Breast epithelium (tissue), 4 donors: ENCODE data around the gene PDE4D. TPM values are rescaled to one million over a fixed set of nuclear protein-coding genes. Genes with fewer than 3 reads are reported as not detected.

Experiments used
- DNase-seq, 2 donors: peaks; one replicate each; pipeline ENCODE4 v3.0.0-alpha.2; 2019; ENCODE audit warnings: low spot score in 2 of 2
- H3K27ac ChIP-seq, 2 donors: fragments of 200-600 bp; sonication (generic) in 1 of 2; one replicate each; pipeline ENCODE4 v1.5.1; 2016 to 2019; ENCODE audit warnings: mild to moderate bottlenecking in 1 of 2
- H3K27me3 ChIP-seq, 2 donors: fragments of 200-600 bp; sonication (generic) in 1 of 2; one replicate each; pipeline versions ENCODE4 v1.5.1 to v1.6.0; 2017 to 2019; ENCODE audit warnings: control low read depth in 1 of 2, mild to moderate bottlenecking in 1 of 2
- H3K36me3 ChIP-seq: fragments of 200-600 bp; one replicate; pipeline ENCODE4 v1.5.1; 2019
- H3K4me1 ChIP-seq, 2 donors: fragments of 200-600 bp; sonication (generic); one replicate each; pipeline ENCODE4 v1.5.1; 2016 to 2019; ENCODE audit warnings: control low read depth in 1 of 2
- H3K4me3 ChIP-seq, 3 donors: fragments of 200-600 bp; sonication (generic); 1 replicate in 2 of 3; 2 replicates in 1 of 3; pipeline ENCODE4 v1.5.1; 2016 to 2019; ENCODE audit warnings: mild to moderate bottlenecking in 3 of 3, moderate library complexity in 2 of 3
- H3K9me3 ChIP-seq, 2 donors: fragments of 200-600 bp; sonication (generic) in 1 of 2; one replicate each; pipeline ENCODE4 v1.5.1; 2016 to 2019; ENCODE audit warnings: control low read depth in 1 of 2
- CTCF ChIP-seq, 3 donors: fragments of 450-650 bp; IDR thresholded peaks; one replicate each; pipeline ENCODE4 v1.5.1; 2016 to 2017; ENCODE audit warnings: antibody characterized with exemption in 3 of 3, mild to moderate bottlenecking in 3 of 3, moderate library complexity in 3 of 3
- POLR2A ChIP-seq: fragments of 450-650 bp; IDR thresholded peaks from one replicate; pipeline ENCODE4 v1.6.1; 2016; ENCODE audit warnings: antibody characterized with exemption, mild to moderate bottlenecking, moderate library complexity
- POLR2AphosphoS5 ChIP-seq, 3 donors: sonication (generic); formaldehyde crosslinking; IDR thresholded peaks; one replicate each; pipeline ENCODE4 v1.6.1; 2017; ENCODE audit warnings: antibody characterized with exemption in 3 of 3
- intact Hi-C: fragments of 100-400 bp; cut with DNase I; formaldehyde crosslinking; loops from one replicate; pipeline ENCODE4 v1.15.1; 2023; ENCODE audit warnings: low total_unique reads
- total RNA-seq, 3 donors: library from RNA; depleted of rRNA; stranded (reverse); fragments of >200 nt; gene quantifications; one replicate each; pipeline ENCODE4 v1.1.0, GENCODE V29; 2016

Gene PDE4D
- total RNA-seq, 3 donors from 2014 or later, result 14.4 to 37.4 (median 28.2) TPM

- H3K36me3 ChIP-seq, result no peaks in the 10 kb centered on the region
- no peak for DNase-seq
- H3K27me3 ChIP-seq, result no peaks in the 10 kb centered on the region
- intact Hi-C loops, result no loop called here
- no peaks in the 10 kb centered on the region for H3K4me1 ChIP-seq
- H3K27ac ChIP-seq, result no peak overlapping the region
- TF ChIP-seq POLR2A (no peak), POLR2AphosphoS5 (IDR thresholded peaks at IDR 0.05) (no peak), CTCF (IDR thresholded peaks at IDR 0.05) (no peak)
- H3K9me3 ChIP-seq, result no peaks in the 10 kb centered on the region
- H3K4me3 ChIP-seq, result no peak overlapping the region
These were observed 344.6 kb downstream of the PDE4D start for GRCh38 chr5:59548807-59549357.

- TF ChIP-seq CTCF (IDR thresholded peaks at IDR 0.05), result no peak
- TF ChIP-seq POLR2A, result no peak
- no peak for TF ChIP-seq POLR2AphosphoS5 (IDR thresholded peaks at IDR 0.05)
- intact Hi-C loops, result no loop called here
- Histone ChIP-seq H3K36me3 (no peaks in the 10 kb centered on the region), H3K9me3 (no peaks in the 10 kb centered on the region), H3K27ac (no peak overlapping the region), H3K4me1 (no peaks in the 10 kb centered on the region), H3K4me3 (no peak overlapping the region), H3K27me3 (no peaks in the 10 kb centered on the region)
- no peak for DNase-seq
These were observed 345.8 kb downstream of the PDE4D start for GRCh38 chr5:59547731-59548130.

GRCh38 chr5:59544573-59544972 lies 349.0 kb downstream of the PDE4D start:
- no peak overlapping the region for H3K4me3 ChIP-seq
- H3K36me3 ChIP-seq, result no peaks in the 10 kb centered on the region
- no peaks in the 10 kb centered on the region for H3K27me3 ChIP-seq
- intact Hi-C loops, result no loop called here
- no peaks in the 10 kb centered on the region for H3K9me3 ChIP-seq
- no peaks in the 10 kb centered on the region for H3K4me1 ChIP-seq
- H3K27ac ChIP-seq, result peak overlapping the region; percentile 65 to 76
- no peak for DNase-seq
- TF ChIP-seq CTCF (IDR thresholded peaks at IDR 0.05) (no peak), POLR2AphosphoS5 (IDR thresholded peaks at IDR 0.05) (no peak), POLR2A (no peak)

GRCh38 chr5:59543821-59544442 lies 349.6 kb downstream of the PDE4D start:
- no peaks in the 10 kb centered on the region for H3K9me3 ChIP-seq
- no peaks in the 10 kb centered on the region for H3K36me3 ChIP-seq
- TF ChIP-seq CTCF (IDR thresholded peaks at IDR 0.05), result no peak
- no peak for TF ChIP-seq POLR2A
- peak in 2 of 3 donors; percentile 13 to 32 for TF ChIP-seq POLR2AphosphoS5 (IDR thresholded peaks at IDR 0.05)
- H3K4me1 ChIP-seq, result no peaks in the 10 kb centered on the region
- peak in 1 of 2 donors; percentile 42 for DNase-seq
- no peak overlapping the region for H3K4me3 ChIP-seq
- intact Hi-C loops, result no loop called here
- peak overlapping the region; percentile 65 to 76 for H3K27ac ChIP-seq
- H3K27me3 ChIP-seq, result no peaks in the 10 kb centered on the region

GRCh38 chr5:59542851-59543820 lies 350.4 kb downstream of the PDE4D start:
- TF ChIP-seq CTCF (IDR thresholded peaks at IDR 0.05) (no peak), POLR2AphosphoS5 (IDR thresholded peaks at IDR 0.05) (no peak), POLR2A (no peak)
- Histone ChIP-seq H3K9me3 (no peaks in the 10 kb centered on the region), H3K4me3 (no peak overlapping the region), H3K36me3 (no peaks in the 10 kb centered on the region), H3K4me1 (no peaks in the 10 kb centered on the region), H3K27ac (peak overlapping the region; percentile 65 to 76), H3K27me3 (no peaks in the 10 kb centered on the region)
- intact Hi-C loops, result no loop called here
- DNase-seq, result no peak
